ENCODE results near the gene SH3BP2.

Gene SH3BP2

GRCh38 chr4:2812612-2813354 lies 19.9 kb downstream of the SH3BP2 start:
- Histone ChIP-seq H3K27ac (peak overlapping the region; percentile 27 to 99 (median 88)), H3K4me3 (peak overlapping the region; percentile 23 to 47 (median 43))

GRCh38 chr4:2813446-2814405 lies 20.8 kb downstream of the SH3BP2 start:
- H3K4me3 ChIP-seq: peak overlapping the region; percentile 23 to 47 (median 43)
- peak overlapping the region in 19 of 21 experiments; percentile 13 to 99 (median 88) for H3K27ac ChIP-seq

- H3K27ac ChIP-seq: peak overlapping the region in 6 of 21 experiments; percentile 13 to 99 (median 27)
Measured at GRCh38 chr4:2814627-2815270, 21.9 kb downstream of the SH3BP2 start.

GRCh38 chr4:2816401-2816954 lies 23.6 kb downstream of the SH3BP2 start:
- Histone ChIP-seq H3K4me3 (no peak overlapping the region), H3K27ac (no peak overlapping the region)

More at GRCh38 chr4:2814627-2815270, 21.9 kb downstream of the SH3BP2 start:
- H3K4me3 ChIP-seq: no peak overlapping the region

- Histone ChIP-seq H3K27ac (peak overlapping the region in 5 of 21 experiments; percentile 6 to 57 (median 24)), H3K4me3 (peak overlapping the region in 1 of 7 experiments; percentile 60)
Measured at GRCh38 chr4:2817137-2817536, 24.3 kb downstream of the SH3BP2 start.

- H3K27ac ChIP-seq: peak overlapping the region in 15 of 21 experiments; percentile 40 to 89 (median 78)
- peak overlapping the region; percentile 35 to 62 (median 49) for H3K4me3 ChIP-seq
Measured at GRCh38 chr4:2817701-2818350, 24.9 kb downstream of the SH3BP2 start.

- Histone ChIP-seq H3K4me3 (peak overlapping the region; percentile 35 to 62 (median 49)), H3K27ac (peak overlapping the region in 18 of 21 experiments; percentile 40 to 89 (median 78))
Measured at GRCh38 chr4:2818351-2818939, 25.6 kb downstream of the SH3BP2 start.

GRCh38 chr4:2819244-2820215 lies 26.6 kb downstream of the SH3BP2 start:
- H3K4me3 ChIP-seq: no peak overlapping the region
- peak overlapping the region in 4 of 21 experiments; percentile 73 to 89 (median 78) for H3K27ac ChIP-seq

- Histone ChIP-seq H3K27ac (no peak overlapping the region), H3K4me3 (no peak overlapping the region)
Measured at GRCh38 chr4:2820216-2820982, 27.5 kb downstream of the SH3BP2 start.

GRCh38 chr4:2822461-2823300 lies 29.8 kb downstream of the SH3BP2 start:
- H3K27ac ChIP-seq: no peak overlapping the region
- no peak overlapping the region for H3K4me3 ChIP-seq

- H3K4me3 ChIP-seq: no peak overlapping the region
- H3K27ac ChIP-seq: no peak overlapping the region
Measured at GRCh38 chr4:2823301-2823670, 30.4 kb downstream of the SH3BP2 start.

- Histone ChIP-seq H3K4me3 (no peak overlapping the region), H3K27ac (no peak overlapping the region)
Measured at GRCh38 chr4:2823671-2824328, 30.9 kb downstream of the SH3BP2 start.

GRCh38 chr4:2824329-2824835 lies 31.5 kb downstream of the SH3BP2 start:
- peak overlapping the region in 1 of 21 experiments; percentile 6 for H3K27ac ChIP-seq
- no peak overlapping the region for H3K4me3 ChIP-seq

- Histone ChIP-seq H3K4me3 (no peak overlapping the region), H3K27ac (peak overlapping the region in 1 of 21 experiments; percentile 6)
Measured at GRCh38 chr4:2824836-2825381, 32.0 kb downstream of the SH3BP2 start.

GRCh38 chr4:2825740-2826139 lies 32.9 kb downstream of the SH3BP2 start:
- Histone ChIP-seq H3K27ac (peak overlapping the region in 1 of 21 experiments; percentile 17), H3K4me3 (no peak overlapping the region)
